Astrocyte (in vitro differentiated cells and primary cell): Measurements from ENCODE around the gene DNLZ.

Source experiments
- EZH2 ChIP-seq: IDR thresholded peaks from 2 replicates; pipeline ENCODE4 v1.6.1; 2012; ENCODE audit warnings: mild to moderate bottlenecking, low read length, inconsistent platforms; ENCODE audit not compliant: insufficient read depth
- TF ChIP-seq, protein P1 (sequence below): IDR thresholded peaks from 2 replicates; pipeline ENCODE4 v1.5.1; 2011; ENCODE audit warnings: low read depth, mild to moderate bottlenecking, inconsistent platforms, low read length, moderate library complexity; ENCODE audit not compliant: insufficient read depth

DNA sequence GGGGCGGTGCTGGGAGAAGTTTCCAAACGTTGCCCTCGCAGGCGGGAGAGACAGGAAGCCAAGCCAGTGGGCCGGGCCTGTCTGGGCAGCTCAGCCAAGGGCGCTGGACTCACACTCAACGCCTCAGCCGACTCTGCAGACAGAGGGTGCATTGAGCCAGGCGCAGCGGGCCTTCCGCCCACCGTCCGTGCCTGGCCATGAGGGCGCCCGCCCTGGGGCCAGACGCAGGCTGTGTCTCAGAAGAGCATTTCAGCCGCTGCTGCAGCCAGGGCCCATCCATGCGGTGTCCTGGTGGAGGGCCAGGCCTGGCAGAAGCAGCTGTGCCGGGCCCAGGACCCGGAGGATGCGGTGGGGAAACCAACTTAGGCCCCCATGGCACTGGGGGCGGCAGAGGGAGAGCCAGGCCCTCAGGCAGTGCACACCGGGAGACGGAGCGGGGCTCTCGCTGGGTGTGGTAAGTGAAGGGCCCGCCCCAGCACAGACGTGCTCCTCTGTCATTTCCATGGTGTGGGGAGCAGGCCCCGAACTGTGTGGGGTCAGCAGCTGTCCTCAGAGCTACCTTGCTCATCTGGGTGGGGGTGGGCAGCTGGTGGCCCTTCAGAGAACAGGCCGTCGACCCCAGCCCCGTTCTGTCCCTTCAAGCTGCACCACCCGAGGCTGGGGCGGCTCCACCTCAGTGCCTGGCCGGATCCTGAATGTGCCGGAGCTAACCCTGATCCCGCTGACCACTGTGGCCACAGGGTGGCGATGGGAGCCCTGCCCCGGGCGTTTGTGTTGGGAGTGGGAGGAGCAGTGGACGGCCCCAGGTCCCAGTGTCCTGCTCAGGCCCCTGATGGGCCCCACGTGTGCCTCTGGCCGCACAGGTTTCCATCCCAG lies 18.0 kb downstream of the DNLZ start:
- no peak for TF ChIP-seq EZH2
- TF ChIP-seq, protein P1, sequence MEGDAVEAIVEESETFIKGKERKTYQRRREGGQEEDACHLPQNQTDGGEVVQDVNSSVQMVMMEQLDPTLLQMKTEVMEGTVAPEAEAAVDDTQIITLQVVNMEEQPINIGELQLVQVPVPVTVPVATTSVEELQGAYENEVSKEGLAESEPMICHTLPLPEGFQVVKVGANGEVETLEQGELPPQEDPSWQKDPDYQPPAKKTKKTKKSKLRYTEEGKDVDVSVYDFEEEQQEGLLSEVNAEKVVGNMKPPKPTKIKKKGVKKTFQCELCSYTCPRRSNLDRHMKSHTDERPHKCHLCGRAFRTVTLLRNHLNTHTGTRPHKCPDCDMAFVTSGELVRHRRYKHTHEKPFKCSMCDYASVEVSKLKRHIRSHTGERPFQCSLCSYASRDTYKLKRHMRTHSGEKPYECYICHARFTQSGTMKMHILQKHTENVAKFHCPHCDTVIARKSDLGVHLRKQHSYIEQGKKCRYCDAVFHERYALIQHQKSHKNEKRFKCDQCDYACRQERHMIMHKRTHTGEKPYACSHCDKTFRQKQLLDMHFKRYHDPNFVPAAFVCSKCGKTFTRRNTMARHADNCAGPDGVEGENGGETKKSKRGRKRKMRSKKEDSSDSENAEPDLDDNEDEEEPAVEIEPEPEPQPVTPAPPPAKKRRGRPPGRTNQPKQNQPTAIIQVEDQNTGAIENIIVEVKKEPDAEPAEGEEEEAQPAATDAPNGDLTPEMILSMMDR = no peak
